ENCODE data around the gene ABLIM2. TPM values are rescaled to one million over a fixed set of nuclear protein-coding genes. Genes with fewer than 3 reads are reported as not detected.

Gene ABLIM2
- total and polyA plus RNA-seq, 2 of the 13 experiments (the other 11 are each of a cell fraction or from before 2014, with no cell fraction given), result 0.20 to 0.37 TPM

GRCh38 chr4:8030121-8030781 lies 128.4 kb downstream of the ABLIM2 start:
- ATAC-seq (no peak; the same call in 2 of the 3 replicates), FAIRE-seq (no peak), DNase-seq (ENCODE audit: low spot score) (no peak)
- intact Hi-C loops (cut with micrococcal nuclease; ENCODE audit: unreplicated experiment), result no loop called here
- in situ Hi-C loops (cut with HindIII; ENCODE audit: extremely low pct_ligation_motif_present, low pct_unique_long_range_greater_than_20kb), result no loop called here
- Histone ChIP-seq H3K27ac (ENCODE audit: extremely low read length, insufficient read depth, low read length) (no peak overlapping the region), H4K20me1 (ENCODE audit: insufficient read depth, low read length) (no peaks in the 10 kb centered on the region), H3K9me3 (ENCODE audit: low read length) (no peaks in the 10 kb centered on the region), H3K79me2 (ENCODE audit: insufficient read depth, low read length) (no peaks in the 10 kb centered on the region), H3K36me3 (replicated peaks in 1 of 2; ENCODE audit: control insufficient read depth in 1 of 2, insufficient read depth in 2 of 2, low read length in 2 of 2) (no peaks in the 10 kb centered on the region), H3K4me3 (replicated peaks in 1 of 3; ENCODE audit: insufficient read depth in 1 of 3, low read depth in 2 of 3, low read length in 3 of 3) (no peak overlapping the region), H2AFZ (ENCODE audit: low read length) (no peak overlapping the region), H3K9ac (ENCODE audit: insufficient read depth, low read depth, low read length) (no peak overlapping the region), H3K27me3 (ENCODE audit: control insufficient read depth in 1 of 2, insufficient read depth in 2 of 2, low read length in 2 of 2) (peaks cover 4 to 57% of the 10 kb centered on the region in 2 experiments), H3K4me1 (ENCODE audit: insufficient read depth, low read length) (peaks cover 6% of the 10 kb centered on the region; the same call in 1 of the 2 replicates), H3K4me2 (ENCODE audit: low read depth, low read length) (no peak overlapping the region)
- CTCF ChIA-PET (ENCODE audit: low intra/inter-chr PET ratio, low total read pairs), result no interaction called here
- 53% methylated on average over 14 of the region's 22 CpGs for WGBS (ENCODE audit: low lambda C conversion rate)
- no TSS peak for BruUV-seq (replicated peaks)
- POLR2A ChIA-PET, result no interaction called here
- TF ChIP-seq XBP1 (CRISPR knock-in tag; IDR thresholded peaks at IDR 0.05) (no peak), MXD4 (CRISPR knock-in tag; IDR thresholded peaks at IDR 0.05) (no peak), ZNF17 (CRISPR knock-in tag; IDR thresholded peaks at IDR 0.05) (no peak), ZFY (CRISPR knock-in tag; IDR thresholded peaks at IDR 0.05) (no peak), EEA1 (CRISPR knock-in tag; IDR thresholded peaks at IDR 0.05; ENCODE audit: borderline replicate concordance) (no peak), MZF1 (CRISPR knock-in tag; IDR thresholded peaks at IDR 0.05; ENCODE audit: borderline replicate concordance) (no peak), NFYC (CRISPR knock-in tag; IDR thresholded peaks at IDR 0.05) (no peak), LCORL (IDR thresholded peaks at IDR 0.05) (no peak), LCORL (CRISPR knock-in tag; IDR thresholded peaks at IDR 0.05) (no peak), ZNF816 (CRISPR knock-in tag; IDR thresholded peaks at IDR 0.05; ENCODE audit: borderline replicate concordance) (no peak), MAFG (CRISPR knock-in tag; IDR thresholded peaks at IDR 0.05) (no peak), CHD2 (IDR thresholded peaks at IDR 0.05; ENCODE audit: low read depth, low read length) (no peak), THAP9 (CRISPR knock-in tag; IDR thresholded peaks at IDR 0.05; ENCODE audit: borderline replicate concordance) (no peak), AGO1 (IDR thresholded peaks at IDR 0.05; ENCODE audit: low read depth, low read length, poor library complexity, severe bottlenecking) (no peak), RNF219 (CRISPR knock-in tag; IDR thresholded peaks at IDR 0.05) (no peak), ZNF556 (CRISPR knock-in tag; IDR thresholded peaks at IDR 0.05; ENCODE audit: borderline replicate concordance) (no peak), RNF2 (conservative IDR thresholded peaks at IDR 0.05; ENCODE audit: low read depth) (no peak), POGZ (CRISPR knock-in tag; IDR thresholded peaks at IDR 0.05) (no peak), PCBP1 (IDR thresholded peaks at IDR 0.05; ENCODE audit: borderline replicate concordance, low read depth, low read length) (no peak)
- TF ChIP-seq, protein P1, sequence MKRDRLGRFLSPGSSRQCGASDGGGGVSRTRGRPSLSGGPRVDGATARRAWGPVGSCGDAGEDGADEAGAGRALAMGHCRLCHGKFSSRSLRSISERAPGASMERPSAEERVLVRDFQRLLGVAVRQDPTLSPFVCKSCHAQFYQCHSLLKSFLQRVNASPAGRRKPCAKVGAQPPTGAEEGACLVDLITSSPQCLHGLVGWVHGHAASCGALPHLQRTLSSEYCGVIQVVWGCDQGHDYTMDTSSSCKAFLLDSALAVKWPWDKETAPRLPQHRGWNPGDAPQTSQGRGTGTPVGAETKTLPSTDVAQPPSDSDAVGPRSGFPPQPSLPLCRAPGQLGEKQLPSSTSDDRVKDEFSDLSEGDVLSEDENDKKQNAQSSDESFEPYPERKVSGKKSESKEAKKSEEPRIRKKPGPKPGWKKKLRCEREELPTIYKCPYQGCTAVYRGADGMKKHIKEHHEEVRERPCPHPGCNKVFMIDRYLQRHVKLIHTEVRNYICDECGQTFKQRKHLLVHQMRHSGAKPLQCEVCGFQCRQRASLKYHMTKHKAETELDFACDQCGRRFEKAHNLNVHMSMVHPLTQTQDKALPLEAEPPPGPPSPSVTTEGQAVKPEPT (CRISPR knock-in tag; IDR thresholded peaks at IDR 0.05; ENCODE audit: low read depth), result no peak

Data from HepG2 (cell line).